Stomach (tissue), 4 donors: ENCODE measurements around the gene TTC4.

Source experiments
- CTCF ChIP-seq, 7 experiments: fragments of 450-650 bp in 4 of 7; fragments of 200-600 bp in 3 of 7; sonication (generic) in 3 of 7; IDR thresholded peaks; one replicate each; pipeline ENCODE4 v1.5.1; 2016 to 2019; ENCODE audit warnings: antibody characterized with exemption in 7 of 7, control low read depth in 2 of 7, mild to moderate bottlenecking in 1 of 7
- EP300 ChIP-seq: sonication (generic); formaldehyde crosslinking; IDR thresholded peaks from one replicate; pipeline ENCODE4 v1.6.1; 2017; ENCODE audit warnings: antibody characterized with exemption
- POLR2AphosphoS5 ChIP-seq, 3 donors: sonication (generic); formaldehyde crosslinking; IDR thresholded peaks; one replicate each; pipeline ENCODE4 v1.6.1; 2016; ENCODE audit warnings: antibody characterized with exemption in 3 of 3

- no peak for TF ChIP-seq CTCF (IDR thresholded peaks at IDR 0.05)
- TF ChIP-seq EP300 = no peak
- no peak for TF ChIP-seq POLR2AphosphoS5 (IDR thresholded peaks at IDR 0.05)
Measured at GRCh38 chr1:54706419-54706818, 9.2 kb upstream of the TTC4 start.
